ENCODE data around the gene THTPA.
"Not testable (repeated sequence)": the region's sequence is repeated elsewhere in the genome, so short reads cannot be mapped to it uniquely, and the experiment has no call there.

THTPA gene

GRCh38 chr14:23583761-23584526 lies 27.9 kb downstream of the THTPA start:
- not testable (repeated sequence) for DNase-seq (ENCODE audit: low spot score)

GRCh38 chr14:23584527-23585203 lies 28.6 kb downstream of the THTPA start:
- not testable (repeated sequence) for DNase-seq (ENCODE audit: low spot score)

GRCh38 chr14:23588884-23589598 lies 33.0 kb downstream of the THTPA start:
- peak; percentile 87 for DNase-seq (ENCODE audit: low spot score)

- no peak for DNase-seq (ENCODE audit: low spot score)
Measured at GRCh38 chr14:23589606-23590005, 33.5 kb downstream of the THTPA start.

- DNase-seq (ENCODE audit: low spot score) = no peak
Measured at GRCh38 chr14:23590198-23590597, 34.1 kb downstream of the THTPA start.

- DNase-seq (ENCODE audit: low spot score) = not testable (repeated sequence)
Measured at GRCh38 chr14:23594191-23594590, 38.1 kb downstream of the THTPA start.

- DNase-seq (ENCODE audit: low spot score) = no peak
Measured at GRCh38 chr14:23600322-23600707, 44.2 kb downstream of the THTPA start.

DNA sequence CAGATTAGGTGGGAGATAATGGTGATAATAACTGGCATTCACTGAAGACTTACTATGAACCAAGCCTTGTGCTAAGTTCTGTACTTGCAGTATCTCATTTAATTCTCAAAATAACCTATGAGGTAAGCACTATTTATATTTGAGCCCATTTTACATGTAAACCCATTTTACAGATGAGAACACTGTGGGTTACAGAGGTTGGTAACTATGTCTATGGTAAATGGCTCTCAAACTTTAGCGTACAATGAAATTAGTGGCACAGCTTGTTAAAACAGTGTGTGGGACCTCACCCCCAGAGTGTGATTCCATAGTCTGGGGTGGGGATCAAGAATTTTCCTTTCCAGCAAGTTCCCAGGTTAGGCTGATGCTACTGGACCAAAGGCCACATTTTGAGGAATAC lies 44.7 kb downstream of the THTPA start:
- no peak for DNase-seq (ENCODE audit: low spot score)

DNA sequence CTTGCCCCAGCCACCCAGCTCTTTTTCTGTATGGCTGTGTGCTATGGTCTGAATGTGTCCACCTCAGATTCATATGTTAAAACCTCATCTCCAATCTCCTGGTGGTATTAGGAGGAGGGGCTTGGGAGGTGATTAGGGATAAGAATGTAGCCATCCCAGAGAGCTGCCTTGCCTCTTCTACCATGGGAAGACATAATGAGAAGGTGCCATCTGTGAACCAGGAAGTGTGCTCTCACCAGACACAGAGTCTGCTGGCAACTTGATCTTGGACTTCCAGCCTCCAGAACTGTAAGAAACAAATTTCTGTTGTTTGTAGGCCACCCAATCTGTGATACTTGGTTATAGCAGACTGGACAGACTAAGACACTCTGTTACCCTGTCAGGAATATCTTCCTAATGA lies 45.4 kb downstream of the THTPA start:
- DNase-seq (ENCODE audit: low spot score) = no peak

DNA sequence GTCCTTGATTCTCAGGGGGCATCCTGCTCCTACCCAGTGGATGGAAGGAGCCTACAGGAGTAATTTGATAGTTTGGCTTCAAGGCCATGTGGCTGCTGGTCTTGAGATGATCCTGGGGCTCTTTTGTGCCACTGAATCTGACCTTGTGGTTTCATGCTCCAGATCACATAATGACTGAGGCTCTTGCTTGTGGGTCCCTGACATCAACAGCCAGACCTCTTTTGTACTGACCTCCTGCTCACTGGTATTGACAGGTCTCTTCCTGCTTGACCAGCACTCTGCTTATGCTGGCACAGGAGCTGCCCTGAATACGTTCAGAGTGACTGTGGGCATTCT lies 45.7 kb downstream of the THTPA start:
- peak; percentile 65 for DNase-seq (ENCODE audit: low spot score)

DNA sequence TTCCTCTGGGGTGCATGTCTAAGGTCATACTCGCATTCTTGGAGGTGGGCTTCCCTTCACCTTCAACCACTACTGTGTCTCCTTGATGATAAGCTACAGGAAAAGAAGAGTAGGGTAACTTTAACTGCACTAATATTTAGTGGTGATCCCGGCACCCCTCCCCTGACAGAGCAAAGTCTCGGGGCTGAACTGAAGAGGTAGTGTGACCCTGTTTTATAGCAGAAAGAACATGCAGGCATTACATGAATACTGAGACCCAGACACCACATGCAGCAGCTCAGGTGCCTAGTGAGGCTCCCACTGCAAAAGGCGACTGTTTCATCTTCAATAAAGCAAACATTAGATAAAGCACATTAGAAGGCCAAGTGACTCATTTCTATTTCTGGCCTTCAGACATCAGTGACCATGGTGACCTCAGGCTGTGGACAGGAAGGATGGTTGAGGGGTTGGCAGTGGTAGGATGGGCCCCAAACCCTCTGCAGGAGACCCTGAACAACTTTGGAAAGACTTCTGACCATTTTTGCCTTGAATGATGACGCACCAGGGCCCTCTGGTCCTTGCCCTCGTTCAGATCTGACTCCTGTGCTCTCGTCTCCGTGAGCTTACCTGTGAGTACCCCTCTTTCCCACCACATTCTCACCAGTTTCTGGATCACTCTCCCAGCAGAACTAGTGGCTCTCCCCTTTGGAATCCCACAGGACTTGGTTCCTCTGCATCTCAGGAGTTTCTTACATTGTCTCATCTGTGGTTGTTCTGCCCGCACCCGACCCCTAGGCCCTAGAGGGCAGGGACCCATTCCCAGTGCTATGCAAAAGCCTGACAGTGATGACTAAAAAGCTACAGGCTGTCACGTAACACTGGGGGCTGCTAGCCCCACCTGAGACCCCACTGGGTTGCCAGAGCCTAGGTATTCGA lies 46.4 kb downstream of the THTPA start:
- DNase-seq (ENCODE audit: low spot score) = peak; percentile 41

DNA sequence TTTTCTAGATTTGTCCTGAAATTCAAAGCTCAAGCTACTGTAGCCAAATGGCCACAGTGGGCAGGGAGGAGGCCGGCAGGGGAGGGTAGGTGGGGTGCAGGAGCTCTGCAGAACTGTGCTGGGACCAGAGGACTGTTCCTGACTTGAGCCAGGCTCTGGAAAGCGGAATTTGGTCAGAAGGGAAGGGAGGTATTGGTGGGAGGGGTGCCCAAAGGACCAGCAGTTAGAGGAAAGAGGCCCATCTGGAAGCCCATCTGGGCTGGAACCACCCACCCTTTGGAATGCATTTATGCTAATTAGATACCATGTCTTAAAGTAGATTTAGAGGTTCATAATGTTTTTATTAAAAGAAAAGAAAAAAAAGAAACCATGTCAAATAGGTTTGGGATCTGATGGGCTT lies 47.0 kb downstream of the THTPA start:
- DNase-seq (ENCODE audit: low spot score) = no peak

GRCh38 chr14:23604148-23604547 lies 48.1 kb downstream of the THTPA start:
- no peak for DNase-seq (ENCODE audit: low spot score)

GRCh38 chr14:23604675-23605170 lies 48.7 kb downstream of the THTPA start:
- DNase-seq (ENCODE audit: low spot score) = peak; percentile 18

DNA sequence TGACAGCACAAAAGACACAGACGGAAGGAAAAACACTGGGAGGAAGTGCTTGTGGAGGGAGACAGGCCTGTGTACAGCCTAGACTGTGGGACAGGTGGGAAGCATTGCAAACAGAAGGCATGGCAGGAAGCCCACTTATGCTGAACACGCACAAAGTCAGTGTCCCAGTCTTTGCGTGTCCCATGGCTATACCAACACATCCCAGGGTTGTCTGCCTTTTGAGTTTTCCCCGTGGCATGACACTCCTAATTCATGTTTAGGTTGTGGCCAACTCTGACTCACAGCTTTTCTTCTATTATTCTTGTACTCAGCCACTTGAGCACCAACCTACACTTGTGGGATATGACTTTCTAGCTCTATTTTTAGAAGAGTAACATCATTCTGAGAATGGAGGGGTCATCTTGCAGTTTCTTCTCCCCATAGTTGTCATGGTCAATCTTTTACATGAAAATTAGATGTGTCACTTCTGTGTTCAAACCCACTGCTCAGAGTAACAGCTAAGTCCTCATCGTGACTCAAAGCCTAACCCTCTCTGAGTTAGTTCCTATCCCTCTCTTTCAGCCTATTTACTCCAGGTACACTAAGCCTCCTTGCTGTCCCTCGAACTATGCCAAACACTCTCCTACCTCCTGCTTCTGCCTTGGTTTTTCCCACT lies 50.0 kb downstream of the THTPA start:
- DNase-seq (ENCODE audit: low spot score) = peak; percentile 44

DNA sequence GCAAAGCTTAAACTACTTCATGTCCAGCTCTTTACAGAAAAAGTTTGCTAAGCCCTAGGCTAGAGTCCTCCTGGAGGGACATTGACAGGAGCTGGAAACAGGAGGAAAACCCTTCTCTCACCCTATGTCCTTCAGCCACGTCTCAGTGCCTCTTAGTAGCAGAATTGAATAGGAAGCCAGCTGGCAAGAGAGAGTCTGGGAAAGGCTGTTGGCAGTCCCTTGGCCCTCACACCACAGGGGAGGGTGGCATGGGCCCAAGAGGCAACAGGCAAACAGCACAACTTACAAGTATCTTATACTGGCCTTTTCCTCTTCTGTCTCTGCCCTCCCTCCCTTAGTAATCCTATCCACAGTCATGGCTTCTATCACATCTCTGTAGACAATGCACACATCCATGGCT lies 52.4 kb downstream of the THTPA start:
- no peak for DNase-seq (ENCODE audit: low spot score)

- no peak for DNase-seq (ENCODE audit: low spot score)
Measured at GRCh38 chr14:23609001-23609400, 52.9 kb downstream of the THTPA start.

DNA sequence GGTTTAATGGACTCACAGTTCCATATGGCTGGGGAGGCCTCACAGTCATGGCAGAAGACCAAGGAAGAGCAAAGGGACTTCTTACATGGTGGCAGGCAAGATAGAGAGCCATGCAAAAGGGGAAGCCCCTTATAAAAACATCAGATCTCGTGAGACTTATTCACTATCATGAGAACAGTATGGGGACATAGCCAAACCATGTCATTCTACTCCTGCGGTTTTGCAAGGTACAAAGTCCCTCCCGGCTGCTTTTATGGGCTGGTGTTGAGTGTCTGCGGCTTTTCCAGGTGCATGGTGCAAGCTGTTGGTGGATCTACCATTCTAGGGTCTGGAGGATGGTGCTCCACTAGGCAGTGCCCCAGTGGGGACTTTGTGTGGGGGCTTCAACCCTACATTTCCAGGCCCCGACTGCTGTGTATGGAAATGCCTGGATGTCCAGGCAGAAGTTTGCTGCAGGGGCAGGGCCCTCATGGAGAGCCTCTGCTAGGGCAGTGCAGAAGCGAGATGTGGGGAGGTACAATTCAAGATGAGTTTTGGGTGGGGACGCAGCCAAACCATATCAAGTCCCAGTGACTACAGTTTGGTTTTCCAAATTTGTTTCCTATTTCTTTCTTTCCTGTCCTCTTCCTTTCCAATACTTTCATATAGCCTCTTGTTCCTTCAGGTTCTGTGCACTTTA lies 53.5 kb downstream of the THTPA start:
- DNase-seq (ENCODE audit: low spot score) = not testable (repeated sequence)

Data from kidney tubule cell (primary cell).